DND-41 (cell line): ENCODE data around the gene RGS17.

ENCODE experiments used
- CTCF ChIP-seq: IDR thresholded peaks from 2 replicates; pipeline ENCODE4 v1.5.1; 2012; ENCODE audit warnings: borderline replicate concordance, low read length, moderate library complexity, mild to moderate bottlenecking; ENCODE audit not compliant: poor library complexity, severe bottlenecking; ENCODE audit errors: extremely low read depth
- EZH2 ChIP-seq: IDR thresholded peaks from 3 replicates; pipeline ENCODE4 v1.6.1; 2012; ENCODE audit warnings: borderline replicate concordance, low read depth, mild to moderate bottlenecking, moderate library complexity, low read length, inconsistent platforms; ENCODE audit not compliant: severe bottlenecking

GRCh38 chr6:153047386-153047785 is 83.7 kb downstream of the RGS17 start:
- TF ChIP-seq CTCF: no peak
- TF ChIP-seq EZH2: no peak
